Fibroblast of lung (primary cell): ENCODE results near the gene VSIG1. TPM values are rescaled to one million over a fixed set of nuclear protein-coding genes. Genes with fewer than 3 reads are reported as not detected.

Experiments
- DNase-seq, 2 donors: peaks; one replicate each; pipeline versions ENCODE4 v3.0.0 to v3.0.0-alpha.2; 2010; ENCODE audit warnings: low read depth in 2 of 2
- H2AFZ ChIP-seq: 2 replicates; pipeline ENCODE4 v1.5.1; 2012; ENCODE audit warnings: low read length, control low read depth, inconsistent platforms
- H3K27ac ChIP-seq: 2 replicates; pipeline ENCODE4 v1.5.1; 2011; ENCODE audit warnings: low read length, control low read depth; ENCODE audit not compliant: insufficient read depth
- H3K27me3 ChIP-seq: 2 replicates; pipeline ENCODE4 v1.5.1; 2011; ENCODE audit warnings: mild to moderate bottlenecking, low read length; ENCODE audit not compliant: control insufficient read depth, insufficient read depth
- H3K36me3 ChIP-seq: 2 replicates; pipeline ENCODE4 v1.5.1; 2011; ENCODE audit warnings: low read length; ENCODE audit not compliant: control insufficient read depth, insufficient read depth
- H3K4me1 ChIP-seq: 2 replicates; pipeline ENCODE4 v1.5.1; 2011; ENCODE audit warnings: low read length; ENCODE audit not compliant: control insufficient read depth, insufficient read depth; ENCODE audit errors: extremely low read depth
- H3K4me2 ChIP-seq: 2 replicates; pipeline ENCODE4 v1.5.1; 2011; ENCODE audit warnings: low read length, control low read depth; ENCODE audit not compliant: insufficient read depth; ENCODE audit errors: extremely low read depth
- H3K4me3 ChIP-seq, 4 experiments: fragments of 200-600 bp in 1 of 4; sonication (generic) in 1 of 4; replicated peaks in 1 of 4; 2 replicates each; pipeline ENCODE4 v1.5.1; 2011 to 2016; ENCODE audit warnings: low read length in 4 of 4, low read depth in 3 of 4, mild to moderate bottlenecking in 3 of 4, control low read depth in 2 of 4, inconsistent platforms in 1 of 4, mixed read lengths in 1 of 4; ENCODE audit not compliant: insufficient read depth in 1 of 4; ENCODE audit errors: control extremely low read depth in 1 of 4
- H3K79me2 ChIP-seq: 2 replicates; pipeline ENCODE4 v1.5.1; 2012; ENCODE audit warnings: mild to moderate bottlenecking, low read length, inconsistent platforms; ENCODE audit not compliant: control insufficient read depth, insufficient read depth
- H3K9ac ChIP-seq: 2 replicates; pipeline ENCODE4 v1.5.1; 2011; ENCODE audit warnings: mild to moderate bottlenecking, low read length, control low read depth; ENCODE audit not compliant: insufficient read depth
- H3K9me3 ChIP-seq: 2 replicates; pipeline ENCODE4 v1.5.1; 2012; ENCODE audit warnings: low read depth, low read length; ENCODE audit not compliant: control insufficient read depth, insufficient read depth
- H4K20me1 ChIP-seq: 2 replicates; pipeline ENCODE4 v1.5.1; 2011; ENCODE audit warnings: low read length; ENCODE audit not compliant: control insufficient read depth, insufficient read depth; ENCODE audit errors: extremely low read depth
- CTCF ChIP-seq, 2 donors: IDR thresholded peaks in 1 of 2; conservative IDR thresholded peaks in 1 of 2; 1 replicate in 1 of 2; 2 replicates in 1 of 2; pipeline ENCODE4 v1.5.1; 2011 to 2012; ENCODE audit warnings: low read length in 2 of 2, control low read depth in 1 of 2, inconsistent platforms in 1 of 2, low read depth in 1 of 2, mild to moderate bottlenecking in 1 of 2
- EZH2 ChIP-seq: IDR thresholded peaks from 2 replicates; pipeline ENCODE4 v1.5.1; 2012; ENCODE audit warnings: low read length, control low read depth, mild to moderate bottlenecking; ENCODE audit errors: missing control alignments
- polyA plus RNA-seq, 2 donors: library from polyadenylated mRNA; depleted of rRNA in 1 of 2; stranded (reverse) in 1 of 2; unstranded in 1 of 2; fragments of >200 nt; gene quantifications; 2 replicates each; pipeline ENCODE4 v1.2.1, GENCODE V29; 2011 to 2012; ENCODE audit warnings: missing spikeins in 1 of 2
- total RNA-seq: library from RNA; depleted of rRNA; stranded (reverse); fragments of >200 nt; gene quantifications from 2 replicates; pipeline ENCODE4 v1.2.1, GENCODE V29; 2014

VSIG1 gene
- total and polyA plus RNA-seq, 2 donors (not counting 1 experiment from before 2014, with no cell fraction given) = 0.20 TPM; not detected in 1

GRCh38 chrX:108055546-108055945 lies 10.7 kb downstream of the VSIG1 start:
- Histone ChIP-seq H2AFZ (no peak overlapping the region), H3K9me3 (no peaks in the 10 kb centered on the region), H3K27me3 (no peaks in the 10 kb centered on the region), H3K79me2 (no peaks in the 10 kb centered on the region), H3K27ac (no peak overlapping the region), H3K36me3 (no peaks in the 10 kb centered on the region), H4K20me1 (no peaks in the 10 kb centered on the region), H3K4me2 (no peak overlapping the region), H3K4me1 (no peaks in the 10 kb centered on the region), H3K4me3 (no peak overlapping the region), H3K9ac (no peak overlapping the region)
- TF ChIP-seq CTCF (conservative IDR thresholded peaks at IDR 0.05 in 1 of 2, IDR thresholded peaks at IDR 0.05 in 1 of 2; ENCODE audit: low read depth in 1 of 2, low read length in 2 of 2) = no peak
- TF ChIP-seq EZH2 = no peak
- DNase-seq = no peak

GRCh38 chrX:108059801-108060200 lies 14.9 kb downstream of the VSIG1 start:
- no peak overlapping the region for H3K4me2 ChIP-seq
- no peaks in the 10 kb centered on the region for H3K27me3 ChIP-seq
- H3K9me3 ChIP-seq = no peaks in the 10 kb centered on the region
- no peaks in the 10 kb centered on the region for H3K4me1 ChIP-seq
- no peak for DNase-seq
- no peak for TF ChIP-seq EZH2
- TF ChIP-seq CTCF (conservative IDR thresholded peaks at IDR 0.05 in 1 of 2, IDR thresholded peaks at IDR 0.05 in 1 of 2; ENCODE audit: low read depth in 1 of 2, low read length in 2 of 2) = no peak
- no peak overlapping the region for H3K4me3 ChIP-seq
- H2AFZ ChIP-seq = no peak overlapping the region
- no peaks in the 10 kb centered on the region for H4K20me1 ChIP-seq
- no peaks in the 10 kb centered on the region for H3K79me2 ChIP-seq
- no peak overlapping the region for H3K27ac ChIP-seq
- no peak overlapping the region for H3K9ac ChIP-seq
- H3K36me3 ChIP-seq = no peaks in the 10 kb centered on the region

- no peaks in the 10 kb centered on the region for H4K20me1 ChIP-seq
These were observed 19.1 kb downstream of the VSIG1 start for GRCh38 chrX:108064001-108064400.

More at GRCh38 chrX:108064001-108064400, 19.1 kb downstream of the VSIG1 start:
- H3K79me2 ChIP-seq = no peaks in the 10 kb centered on the region
- no peak overlapping the region for H3K9ac ChIP-seq
- no peak overlapping the region for H3K4me2 ChIP-seq
- DNase-seq = no peak
- H3K36me3 ChIP-seq = no peaks in the 10 kb centered on the region
- H2AFZ ChIP-seq = no peak overlapping the region
- TF ChIP-seq CTCF (conservative IDR thresholded peaks at IDR 0.05 in 1 of 2, IDR thresholded peaks at IDR 0.05 in 1 of 2; ENCODE audit: low read depth in 1 of 2, low read length in 2 of 2) (no peak), EZH2 (no peak)
- no peaks in the 10 kb centered on the region for H3K27me3 ChIP-seq
- H3K27ac ChIP-seq = no peak overlapping the region
- H3K4me1 ChIP-seq = no peaks in the 10 kb centered on the region
- no peak overlapping the region for H3K4me3 ChIP-seq
- no peaks in the 10 kb centered on the region for H3K9me3 ChIP-seq
